Forelimb muscle (tissue), 1 donor: ENCODE data around the gene LMO7. TPM values are rescaled to one million over a fixed set of nuclear protein-coding genes. Genes with fewer than 3 reads are reported as not detected.
"Not testable (repeated sequence)": the region's sequence is repeated elsewhere in the genome, so short reads cannot be mapped to it uniquely, and the experiment has no call there.

ENCODE experiments used
- DNase-seq: peaks from one replicate; pipeline ENCODE4 v3.0.0-alpha.2; 2013; ENCODE audit warnings: low read depth
- polyA plus RNA-seq: library from polyadenylated mRNA; unstranded; fragments of 120-200 nt; gene quantifications from one replicate; pipeline ENCODE4 v1.2.1, GENCODE V29; 2013; ENCODE audit not compliant: insufficient read length

Gene LMO7
- polyA plus RNA-seq, 1 donor, result 159 TPM

GRCh38 chr13:75771226-75771625, 135.1 kb downstream of the LMO7 start:
- DNase-seq, result no peak

GRCh38 chr13:75771818-75772217, 135.7 kb downstream of the LMO7 start:
- DNase-seq, result no peak

GRCh38 chr13:75774176-75774575, 138.0 kb downstream of the LMO7 start:
- DNase-seq, result no peak

- no peak for DNase-seq
Measured at GRCh38 chr13:75776550-75776949, 140.4 kb downstream of the LMO7 start.

GRCh38 chr13:75779393-75779792, 143.3 kb downstream of the LMO7 start:
- DNase-seq, result no peak

- not testable (repeated sequence) for DNase-seq
Measured at GRCh38 chr13:75780103-75780502, 144.0 kb downstream of the LMO7 start.

- DNase-seq, result no peak
Measured at GRCh38 chr13:75782985-75783384, 146.9 kb downstream of the LMO7 start.

GRCh38 chr13:75784003-75784402, 147.9 kb downstream of the LMO7 start:
- no peak for DNase-seq

GRCh38 chr13:75785130-75785529, 149.0 kb downstream of the LMO7 start:
- DNase-seq, result no peak

GRCh38 chr13:75787249-75787928, 151.3 kb downstream of the LMO7 start:
- no peak for DNase-seq

GRCh38 chr13:75788481-75788981, 152.4 kb downstream of the LMO7 start:
- DNase-seq, result peak; percentile 9

GRCh38 chr13:75789451-75790197, 153.5 kb downstream of the LMO7 start:
- DNase-seq, result no peak

- DNase-seq, result no peak
Measured at GRCh38 chr13:75790198-75790970, 154.3 kb downstream of the LMO7 start.

- no peak for DNase-seq
Measured at GRCh38 chr13:75792526-75793187, 156.5 kb downstream of the LMO7 start.

- not testable (repeated sequence) for DNase-seq
Measured at GRCh38 chr13:75793188-75793567, 157.0 kb downstream of the LMO7 start.

- DNase-seq, result no peak
Measured at GRCh38 chr13:75794663-75795062, 158.5 kb downstream of the LMO7 start.

GRCh38 chr13:75795274-75795673, 159.1 kb downstream of the LMO7 start:
- no peak for DNase-seq

GRCh38 chr13:75796825-75797224, 160.7 kb downstream of the LMO7 start:
- no peak for DNase-seq

- DNase-seq, result no peak
Measured at GRCh38 chr13:75797239-75797638, 161.1 kb downstream of the LMO7 start.

- no peak for DNase-seq
Measured at GRCh38 chr13:75797719-75798118, 161.6 kb downstream of the LMO7 start.

- DNase-seq, result no peak
Measured at GRCh38 chr13:75798353-75799255, 162.5 kb downstream of the LMO7 start.
